PFSK-1 (cell line): ENCODE results near the gene YJU2.

ENCODE experiments used
- FOXP2 ChIP-seq: optimal IDR thresholded peaks from 2 replicates; pipeline ENCODE3; 2011; ENCODE audit warnings: borderline replicate concordance, control low read depth, inconsistent platforms; ENCODE audit not compliant: insufficient read depth; ENCODE audit errors: extremely low read length, extremely low read depth
- POLR2AphosphoS5 ChIP-seq: IDR thresholded peaks from 2 replicates; pipeline ENCODE4 v1.6.1; 2012; ENCODE audit warnings: low read depth, mild to moderate bottlenecking, control low read depth, low read length, moderate library complexity
- REST ChIP-seq, 2 experiments: IDR thresholded peaks; 2 replicates each; pipeline versions ENCODE4 v1.6.1 to v1.8.0; 2011 to 2012; ENCODE audit warnings: low read depth in 2 of 2, low read length in 2 of 2, control low read depth in 1 of 2, inconsistent platforms in 1 of 2, mild to moderate bottlenecking in 1 of 2, moderate library complexity in 1 of 2; ENCODE audit not compliant: insufficient read depth in 1 of 2
- SIN3A ChIP-seq: IDR thresholded peaks from 2 replicates; pipeline ENCODE4 v1.6.1; 2012; ENCODE audit warnings: mild to moderate bottlenecking, low read length, moderate library complexity, borderline replicate concordance; ENCODE audit not compliant: insufficient read depth
- TAF1 ChIP-seq: IDR thresholded peaks from 2 replicates; pipeline ENCODE4 v1.6.1; 2012; ENCODE audit warnings: low read length, control low read depth, borderline replicate concordance; ENCODE audit not compliant: insufficient read depth

- TF ChIP-seq POLR2AphosphoS5: no peak
- no peak for TF ChIP-seq REST (IDR thresholded peaks at IDR 0.05; ENCODE audit: insufficient read depth in 1 of 2, low read depth in 2 of 2, low read length in 2 of 2)
- TF ChIP-seq TAF1: no peak
- TF ChIP-seq FOXP2: no peak
- no peak for TF ChIP-seq SIN3A
Observed at GRCh38 chr19:4313847-4314490, 67.1 kb downstream of the YJU2 start.
